Bronchial epithelial cell (primary cell): ENCODE results near the gene RSPO4. TPM values are rescaled to one million over a fixed set of nuclear protein-coding genes. Genes with fewer than 3 reads are reported as not detected.
A peak's percentile ranks its signal among the peaks of the same experiment; 100 is the strongest.

Experiments
- DNase-seq: peaks from one replicate; pipeline ENCODE4 v3.0.0-alpha.2; 2010; ENCODE audit warnings: low read depth
- FAIRE-seq: peaks from 2 replicates; lab custom pipeline; 2011; peaks lifted over from hg19 to GRCh38; lab: Jason Lieb, UNC
- H3K27me3 ChIP-seq: 2 replicates; pipeline ENCODE4 v1.5.1; 2011; ENCODE audit warnings: low read length; ENCODE audit not compliant: control insufficient read depth, insufficient read depth
- H3K36me3 ChIP-seq: 2 replicates; pipeline ENCODE4 v1.5.1; 2011; ENCODE audit warnings: low read length; ENCODE audit not compliant: control insufficient read depth, insufficient read depth
- H3K4me3 ChIP-seq: 2 replicates; pipeline ENCODE4 v1.5.1; 2011; ENCODE audit warnings: mild to moderate bottlenecking, low read depth, low read length, control low read depth
- CTCF ChIP-seq: IDR thresholded peaks from 2 replicates; pipeline ENCODE4 v1.5.1; 2011; ENCODE audit warnings: mild to moderate bottlenecking, moderate library complexity, low read length, control low read depth, inconsistent platforms; ENCODE audit not compliant: insufficient read depth, severe bottlenecking
- total RNA-seq: library from RNA; depleted of rRNA; stranded (reverse); fragments of >200 nt; gene quantifications from 2 replicates; pipeline ENCODE4 v1.2.1, GENCODE V29; 2014

RSPO4 gene
- total RNA-seq, 1 donor from 2014 or later, result not detected

GRCh38 chr20:1002682-1003561 lies 811 bp upstream of the RSPO4 start:
- H3K36me3 ChIP-seq, result no peaks in the 10 kb centered on the region
- DNase-seq (no peak), FAIRE-seq (peak; percentile 28)
- TF ChIP-seq CTCF, result no peak
- no peak overlapping the region for H3K4me3 ChIP-seq
- peaks cover 12% of the 10 kb centered on the region for H3K27me3 ChIP-seq

DNA sequence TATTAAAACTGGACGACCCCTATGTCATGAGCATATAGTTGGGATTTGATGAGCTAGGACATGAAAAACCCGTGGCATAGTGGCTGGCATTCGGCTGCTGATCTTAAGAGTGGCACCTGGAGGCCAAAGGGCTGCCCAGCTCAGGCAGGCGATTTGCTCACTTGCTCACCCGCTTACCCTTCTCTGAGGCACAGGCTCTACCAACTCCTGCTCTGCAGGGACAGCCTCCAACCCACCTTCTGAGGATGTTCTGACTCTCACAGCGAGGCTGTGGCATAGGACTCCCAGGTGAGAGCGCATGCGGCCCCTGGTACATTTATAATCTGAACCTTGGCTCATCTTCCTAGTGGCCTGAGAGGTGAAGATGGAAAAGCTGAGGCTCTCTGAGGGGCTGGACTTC lies 995 bp downstream of the RSPO4 start:
- no peak overlapping the region for H3K4me3 ChIP-seq
- no peak for TF ChIP-seq CTCF
- H3K27me3 ChIP-seq, result peaks cover 12% of the 10 kb centered on the region
- H3K36me3 ChIP-seq, result no peaks in the 10 kb centered on the region
- FAIRE-seq (no peak), DNase-seq (no peak)

DNA sequence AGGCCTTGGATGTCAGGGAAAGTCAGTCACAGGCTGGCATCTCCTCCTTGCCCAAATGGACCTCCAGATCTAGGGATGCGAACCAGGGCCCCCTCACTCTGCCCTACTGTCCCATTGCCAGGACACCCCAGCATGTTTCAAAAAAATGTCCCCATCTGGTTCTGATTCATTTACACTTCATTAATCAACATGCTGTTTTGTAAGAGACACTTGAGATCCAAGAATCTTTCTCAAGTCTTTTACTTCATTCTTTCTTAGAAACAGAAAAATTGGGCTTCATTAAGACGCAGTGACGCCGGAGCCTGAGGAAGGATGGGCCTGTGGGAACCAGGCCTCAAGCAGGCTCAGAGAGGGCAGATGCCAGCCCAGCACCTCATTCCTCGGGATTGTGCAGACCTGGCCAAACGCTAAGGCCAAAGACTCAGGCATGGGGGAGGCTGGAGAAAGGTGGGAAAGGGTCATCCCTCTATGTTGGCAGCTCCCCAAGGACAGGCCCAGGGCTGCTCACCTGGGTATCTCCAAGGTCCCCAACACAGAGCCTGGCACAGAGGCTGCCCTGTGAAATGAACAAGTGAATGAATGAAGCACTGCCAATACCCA lies 3.8 kb downstream of the RSPO4 start:
- no peak for TF ChIP-seq CTCF
- FAIRE-seq (no peak), DNase-seq (no peak)
- Histone ChIP-seq H3K36me3 (no peaks in the 10 kb centered on the region), H3K27me3 (peaks cover 12% of the 10 kb centered on the region), H3K4me3 (no peak overlapping the region)

DNA sequence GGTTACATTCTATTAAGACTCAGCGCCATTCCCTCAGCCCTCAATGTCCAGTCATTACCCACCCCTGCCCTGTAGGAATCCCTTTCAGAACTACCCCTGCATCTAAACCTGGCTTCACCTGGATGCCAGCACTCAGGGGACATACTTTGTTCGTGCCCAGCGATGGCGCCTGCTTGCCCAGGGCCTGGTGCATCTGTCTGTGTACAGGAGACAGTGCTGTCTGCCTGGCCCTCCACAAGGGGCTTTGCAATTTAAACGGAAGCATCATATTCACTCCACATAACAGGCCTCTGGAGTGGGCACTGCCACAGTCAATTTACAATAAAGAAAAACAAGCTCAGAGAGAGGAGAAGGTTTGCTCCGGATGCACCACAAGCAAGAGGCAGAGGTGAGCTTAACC lies 4.6 kb downstream of the RSPO4 start:
- no peak for FAIRE-seq
- Histone ChIP-seq H3K36me3 (no peaks in the 10 kb centered on the region), H3K4me3 (no peak overlapping the region), H3K27me3 (peaks cover 8% of the 10 kb centered on the region)
- TF ChIP-seq CTCF, result no peak
- no peak for DNase-seq

DNA sequence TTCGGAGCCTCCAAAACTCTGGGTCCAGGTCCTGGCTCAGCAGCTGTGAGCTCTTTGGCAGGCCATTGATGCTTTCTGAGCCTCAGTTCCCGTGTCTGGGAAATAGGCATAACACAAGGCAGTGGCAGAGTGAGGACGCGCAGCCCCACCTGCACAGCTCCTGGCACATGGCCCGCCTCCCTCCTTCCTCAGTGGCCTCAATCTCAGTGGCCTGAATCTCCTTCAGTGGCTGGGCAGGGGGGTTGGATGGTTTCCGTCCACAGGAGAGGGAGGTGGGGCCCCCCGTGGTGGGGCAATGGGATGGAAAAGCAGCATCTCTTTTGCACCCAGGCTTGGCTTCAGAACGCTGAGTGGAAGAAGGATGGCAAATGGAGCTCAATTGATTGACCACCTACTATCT lies 5.1 kb downstream of the RSPO4 start:
- Histone ChIP-seq H3K4me3 (no peak overlapping the region), H3K27me3 (peaks cover 6% of the 10 kb centered on the region), H3K36me3 (no peaks in the 10 kb centered on the region)
- TF ChIP-seq CTCF, result no peak
- no peak for DNase-seq
- FAIRE-seq, result no peak
